ENCODE measurements around the gene OR10J1. TPM values are rescaled to one million over a fixed set of nuclear protein-coding genes. Genes with fewer than 3 reads are reported as not detected.
"Not testable (repeated sequence)": the region's sequence is repeated elsewhere in the genome, so short reads cannot be mapped to it uniquely, and the experiment has no call there.

OR10J1 gene
- total and polyA plus RNA-seq, 10 donors: not detected

GRCh38 chr1:159444511-159444910 is 5.0 kb downstream of the OR10J1 start:
- Histone ChIP-seq H3K27me3 (replicated peaks in 1 of 7) (peaks cover 0 to 7% (median 0%) of the 10 kb centered on the region in 7 donors), H3K27ac (no peak overlapping the region), H3K4me3 (no peak overlapping the region), H3K36me3 (no peaks in the 10 kb centered on the region), H3K9me3 (peaks cover 0 to 15% (median 9%) of the 10 kb centered on the region in 8 donors), H3K4me1 (no peaks in the 10 kb centered on the region)
- intact Hi-C loops (cut with DNase I; ENCODE audit: low total_unique reads): no loop called here
- no peak for TF ChIP-seq POLR2A (IDR thresholded peaks at IDR 0.05)
- TF ChIP-seq, protein P1, sequence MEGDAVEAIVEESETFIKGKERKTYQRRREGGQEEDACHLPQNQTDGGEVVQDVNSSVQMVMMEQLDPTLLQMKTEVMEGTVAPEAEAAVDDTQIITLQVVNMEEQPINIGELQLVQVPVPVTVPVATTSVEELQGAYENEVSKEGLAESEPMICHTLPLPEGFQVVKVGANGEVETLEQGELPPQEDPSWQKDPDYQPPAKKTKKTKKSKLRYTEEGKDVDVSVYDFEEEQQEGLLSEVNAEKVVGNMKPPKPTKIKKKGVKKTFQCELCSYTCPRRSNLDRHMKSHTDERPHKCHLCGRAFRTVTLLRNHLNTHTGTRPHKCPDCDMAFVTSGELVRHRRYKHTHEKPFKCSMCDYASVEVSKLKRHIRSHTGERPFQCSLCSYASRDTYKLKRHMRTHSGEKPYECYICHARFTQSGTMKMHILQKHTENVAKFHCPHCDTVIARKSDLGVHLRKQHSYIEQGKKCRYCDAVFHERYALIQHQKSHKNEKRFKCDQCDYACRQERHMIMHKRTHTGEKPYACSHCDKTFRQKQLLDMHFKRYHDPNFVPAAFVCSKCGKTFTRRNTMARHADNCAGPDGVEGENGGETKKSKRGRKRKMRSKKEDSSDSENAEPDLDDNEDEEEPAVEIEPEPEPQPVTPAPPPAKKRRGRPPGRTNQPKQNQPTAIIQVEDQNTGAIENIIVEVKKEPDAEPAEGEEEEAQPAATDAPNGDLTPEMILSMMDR (IDR thresholded peaks at IDR 0.05 in 8 of 11, conservative IDR thresholded peaks at IDR 0.05 in 3 of 11): no peak
- no peak for TF ChIP-seq POLR2AphosphoS5 (IDR thresholded peaks at IDR 0.05)
- DNase-seq: no peak

DNA sequence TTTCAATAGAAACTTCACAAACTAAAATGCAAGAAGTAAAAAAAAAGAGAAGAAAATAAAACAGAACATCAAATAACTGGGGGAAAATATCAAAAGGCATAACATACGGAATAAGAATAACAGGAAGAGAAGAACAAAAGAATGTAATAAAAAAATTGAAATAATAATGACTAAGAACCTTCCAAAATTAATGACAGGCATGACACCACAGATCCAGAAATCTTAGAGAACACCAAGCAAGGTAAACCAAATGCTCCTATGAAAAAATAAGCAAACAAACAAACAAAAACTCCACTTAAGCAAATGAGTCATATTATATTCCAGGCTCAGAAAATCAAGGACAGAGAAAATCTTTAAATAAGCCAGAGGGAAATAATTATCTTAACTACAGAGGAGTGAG is 8.7 kb downstream of the OR10J1 start:
- Histone ChIP-seq H3K27ac (no peak overlapping the region), H3K27me3 (replicated peaks in 1 of 7) (no peaks in the 10 kb centered on the region), H3K9me3 (peaks cover 0 to 39% (median 26%) of the 10 kb centered on the region in 8 donors), H3K4me3 (no peak overlapping the region), H3K36me3 (no peaks in the 10 kb centered on the region), H3K4me1 (no peaks in the 10 kb centered on the region)
- TF ChIP-seq, protein P1 (IDR thresholded peaks at IDR 0.05 in 8 of 11, conservative IDR thresholded peaks at IDR 0.05 in 3 of 11): no peak
- TF ChIP-seq POLR2A (IDR thresholded peaks at IDR 0.05) (no peak), POLR2AphosphoS5 (IDR thresholded peaks at IDR 0.05) (no peak)
- intact Hi-C loops (cut with DNase I; ENCODE audit: low total_unique reads): no loop called here
- WGBS, 5 donors: 72 to 82% (median 79%) methylated on average over 1 of the region's 1 CpG
- DNase-seq: no peak

DNA sequence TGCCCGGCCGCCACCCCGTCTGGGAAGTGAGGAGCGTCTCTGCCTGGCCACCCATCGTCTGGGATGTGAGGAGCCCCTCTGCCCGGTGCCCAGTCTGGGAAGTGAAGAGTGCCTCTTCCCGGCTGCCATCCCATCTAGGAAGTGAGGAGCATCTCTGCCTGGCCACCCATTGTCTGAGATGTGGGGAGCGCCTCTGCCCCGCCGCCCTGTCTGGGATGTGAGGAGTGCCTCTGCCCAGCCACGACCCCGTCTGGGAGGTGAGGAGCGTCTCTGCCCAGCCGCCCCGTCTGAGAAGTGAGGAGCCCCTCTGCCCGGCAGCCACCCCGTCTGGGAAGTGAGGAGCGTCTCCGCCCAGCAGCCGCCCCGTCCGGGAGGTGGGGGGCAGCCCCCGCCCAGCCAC is 10.1 kb downstream of the OR10J1 start:
- 91 to 95% (median 94%) methylated on average over 10 to 22 of the region's 23 CpGs; no CpG with 5 or more reads in 2 of the 5 donors for WGBS, 5 donors
- intact Hi-C loops (cut with DNase I; ENCODE audit: low total_unique reads); H3K27me3 ChIP-seq (replicated peaks in 1 of 7); H3K36me3 ChIP-seq; DNase-seq; H3K4me3 ChIP-seq; H3K4me1 ChIP-seq; H3K27ac ChIP-seq: not testable (repeated sequence)
- peaks cover 0 to 39% (median 26%) of the 10 kb centered on the region in 8 donors for H3K9me3 ChIP-seq

GRCh38 chr1:159459551-159459950 is 20.0 kb downstream of the OR10J1 start:
- no peaks in the 10 kb centered on the region for H3K36me3 ChIP-seq
- H3K27me3 ChIP-seq (replicated peaks in 1 of 7): no peaks in the 10 kb centered on the region
- DNase-seq: no peak
- peaks cover 3 to 27% (median 19%) of the 10 kb centered on the region in 8 donors for H3K9me3 ChIP-seq
- no peak overlapping the region for H3K4me3 ChIP-seq
- no peak overlapping the region for H3K27ac ChIP-seq
- intact Hi-C loops (cut with DNase I; ENCODE audit: low total_unique reads): no loop called here
- WGBS, 5 donors: 74 to 87% (median 85%) methylated on average over 2 of the region's 2 CpGs
- TF ChIP-seq, protein P1 (IDR thresholded peaks at IDR 0.05 in 8 of 11, conservative IDR thresholded peaks at IDR 0.05 in 3 of 11): no peak
- TF ChIP-seq POLR2AphosphoS5 (IDR thresholded peaks at IDR 0.05): no peak
- no peak for TF ChIP-seq POLR2A (IDR thresholded peaks at IDR 0.05)
- H3K4me1 ChIP-seq: no peaks in the 10 kb centered on the region

DNA sequence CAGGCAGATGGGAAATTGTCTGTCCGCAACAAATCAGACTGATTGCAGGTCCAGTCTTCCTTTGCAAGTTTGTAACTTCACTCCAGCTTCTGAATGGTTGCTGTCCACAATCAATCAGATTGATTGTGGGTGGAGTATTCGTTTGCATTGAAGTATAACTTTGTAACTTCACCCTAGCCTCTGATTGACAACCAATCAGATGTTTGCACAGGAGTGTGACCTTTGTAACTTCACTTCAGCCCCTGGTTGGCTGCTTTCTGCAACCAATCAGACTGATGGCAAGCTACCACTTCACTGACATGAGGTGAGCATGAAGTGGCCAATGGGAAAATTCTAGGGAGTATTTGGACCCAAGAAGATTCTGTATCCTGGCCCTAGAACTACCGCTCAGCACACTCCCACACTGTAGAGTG is 25.7 kb downstream of the OR10J1 start:
- peaks cover 3 to 27% (median 19%) of the 10 kb centered on the region in 8 donors for H3K9me3 ChIP-seq
- TF ChIP-seq POLR2A (IDR thresholded peaks at IDR 0.05) (no peak), POLR2AphosphoS5 (IDR thresholded peaks at IDR 0.05) (no peak)
- TF ChIP-seq, protein P1 (IDR thresholded peaks at IDR 0.05 in 8 of 11, conservative IDR thresholded peaks at IDR 0.05 in 3 of 11): no peak
- H3K4me1 ChIP-seq: no peaks in the 10 kb centered on the region
- H3K27me3 ChIP-seq (replicated peaks in 1 of 7): no peaks in the 10 kb centered on the region
- no peak overlapping the region for H3K27ac ChIP-seq
- H3K36me3 ChIP-seq: no peaks in the 10 kb centered on the region
- DNase-seq: no peak
- intact Hi-C loops (cut with DNase I; ENCODE audit: low total_unique reads): no loop called here
- WGBS, 5 donors: 73 to 93% (median 87%) methylated on average over 3 of the region's 3 CpGs
- no peak overlapping the region for H3K4me3 ChIP-seq

Data from spleen (tissue), 11 donors.